Aorta (tissue), 5 donors: ENCODE results near the gene DNMT3A. TPM values are rescaled to one million over a fixed set of nuclear protein-coding genes. Genes with fewer than 3 reads are reported as not detected.
A peak's percentile ranks its signal among the peaks of the same experiment; 100 is the strongest.

Experiments used
- ATAC-seq: fragments of 200-7000 bp; cut with Tn5 transposase; one replicate; pipeline ENCODE4 v1.9.1; 2022; ENCODE audit warnings: moderate library complexity; ENCODE audit not compliant: low FRiP score
- DNase-seq, 2 donors: peaks; one replicate each; pipeline ENCODE4 v3.0.0-alpha.2; 2020
- H3K27ac ChIP-seq, 2 donors: one replicate each; pipeline ENCODE4 v1.5.1; 2013; ENCODE audit warnings: low read length in 2 of 2, mild to moderate bottlenecking in 2 of 2, moderate library complexity in 2 of 2, control low read depth in 1 of 2, inconsistent platforms in 1 of 2, low read depth in 1 of 2
- H3K27me3 ChIP-seq, 2 donors: one replicate each; pipeline ENCODE4 v1.6.1; 2013; ENCODE audit warnings: control low read depth in 1 of 2, low read length in 1 of 2, mild to moderate bottlenecking in 1 of 2, moderate library complexity in 1 of 2; ENCODE audit not compliant: insufficient read depth in 2 of 2, control insufficient read depth in 1 of 2
- H3K36me3 ChIP-seq, 2 donors: one replicate each; pipeline ENCODE4 v1.6.1; 2013; ENCODE audit warnings: control low read depth in 1 of 2, low read length in 1 of 2, mild to moderate bottlenecking in 1 of 2; ENCODE audit not compliant: insufficient read depth in 2 of 2, control insufficient read depth in 1 of 2
- H3K4me1 ChIP-seq, 2 donors: one replicate each; pipeline ENCODE4 v1.6.1; 2013; ENCODE audit warnings: low read length in 2 of 2, control low read depth in 1 of 2, mild to moderate bottlenecking in 1 of 2, moderate library complexity in 1 of 2; ENCODE audit not compliant: insufficient read depth in 2 of 2, control insufficient read depth in 1 of 2
- H3K4me3 ChIP-seq, 2 donors: one replicate each; pipeline ENCODE4 v1.5.1; 2013; ENCODE audit warnings: low read length in 2 of 2, control low read depth in 1 of 2, mild to moderate bottlenecking in 1 of 2
- H3K9me3 ChIP-seq: one replicate; pipeline ENCODE4 v1.6.1; 2013; ENCODE audit warnings: mild to moderate bottlenecking, low read length; ENCODE audit not compliant: control insufficient read depth
- WGBS, 2 donors: extraction: QIAGEN DNeasy Blood & Tissue Kit; methylation state at CpG; one replicate each; pipeline ENCODE4 v1.1.7; 2013; 5-methylcytosine and 5-hydroxymethylcytosine counted together
- intact Hi-C, 2 donors: fragments of 100-400 bp; cut with DNase I; formaldehyde crosslinking; loops; one replicate each; pipeline versions ENCODE4 v1.14.2 to v1.15.0; 2022
- polyA plus RNA-seq, 2 donors: library from polyadenylated mRNA; stranded (reverse); fragments of 200-250 nt; gene quantifications; one replicate each; pipeline ENCODE4 v1.2.3, GENCODE V29; 2013
- total RNA-seq, 2 donors: library from RNA; stranded (reverse); fragmentation: NEBNext Ultra II Directional; extraction: Animal tissue kit (Norgen Biotek cat#: 25700); gene quantifications; one replicate each; pipeline ENCODE4 v1.2.1, GENCODE V29; 2021
- donor health status: healthy with polysubstance abuse.
- donor health status: Bipolar disorder and iron deficiency.
- donor health status: DM: no; HTN: no; CAD: no.
- donor health status: DM: no; HTN: no; CAD: no.
- donor health status: DM: yes; HTN: yes; CAD: no.

The DNMT3A gene
- total and polyA plus RNA-seq, 4 donors, result 9.4 to 48.2 (median 22.0) TPM

DNA sequence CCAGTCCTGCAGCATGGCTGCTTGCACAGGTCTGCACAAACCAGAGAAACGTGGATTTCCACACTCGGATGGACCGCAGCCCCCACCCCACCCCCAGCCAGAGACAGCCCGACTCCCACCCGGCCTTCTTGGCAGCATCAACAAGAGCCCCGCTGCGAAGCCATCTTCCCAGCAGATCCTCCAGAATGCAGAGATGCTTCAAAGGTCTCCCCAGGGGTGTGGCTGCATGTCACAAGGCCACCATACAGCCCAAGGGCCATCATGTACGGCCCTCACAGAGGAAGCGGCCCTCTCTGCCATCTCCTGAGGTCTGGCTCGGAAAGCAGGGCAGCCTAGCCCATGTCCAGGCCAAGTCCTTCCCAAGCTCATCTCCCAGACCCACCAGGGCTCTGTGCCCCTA lies 11.5 kb downstream of the DNMT3A start:
- H3K4me3 ChIP-seq, result no peak overlapping the region
- no peaks in the 10 kb centered on the region for H3K36me3 ChIP-seq
- ATAC-seq (no peak), DNase-seq (peak in 1 of 2 donors; percentile 26)
- H3K9me3 ChIP-seq, result no peaks in the 10 kb centered on the region
- intact Hi-C loops, result no loop called here
- no peaks in the 10 kb centered on the region for H3K27me3 ChIP-seq
- 83 to 85% methylated on average over 10 of the region's 10 CpGs for WGBS, 2 donors
- H3K27ac ChIP-seq, result no peak overlapping the region
- no peaks in the 10 kb centered on the region for H3K4me1 ChIP-seq

DNA sequence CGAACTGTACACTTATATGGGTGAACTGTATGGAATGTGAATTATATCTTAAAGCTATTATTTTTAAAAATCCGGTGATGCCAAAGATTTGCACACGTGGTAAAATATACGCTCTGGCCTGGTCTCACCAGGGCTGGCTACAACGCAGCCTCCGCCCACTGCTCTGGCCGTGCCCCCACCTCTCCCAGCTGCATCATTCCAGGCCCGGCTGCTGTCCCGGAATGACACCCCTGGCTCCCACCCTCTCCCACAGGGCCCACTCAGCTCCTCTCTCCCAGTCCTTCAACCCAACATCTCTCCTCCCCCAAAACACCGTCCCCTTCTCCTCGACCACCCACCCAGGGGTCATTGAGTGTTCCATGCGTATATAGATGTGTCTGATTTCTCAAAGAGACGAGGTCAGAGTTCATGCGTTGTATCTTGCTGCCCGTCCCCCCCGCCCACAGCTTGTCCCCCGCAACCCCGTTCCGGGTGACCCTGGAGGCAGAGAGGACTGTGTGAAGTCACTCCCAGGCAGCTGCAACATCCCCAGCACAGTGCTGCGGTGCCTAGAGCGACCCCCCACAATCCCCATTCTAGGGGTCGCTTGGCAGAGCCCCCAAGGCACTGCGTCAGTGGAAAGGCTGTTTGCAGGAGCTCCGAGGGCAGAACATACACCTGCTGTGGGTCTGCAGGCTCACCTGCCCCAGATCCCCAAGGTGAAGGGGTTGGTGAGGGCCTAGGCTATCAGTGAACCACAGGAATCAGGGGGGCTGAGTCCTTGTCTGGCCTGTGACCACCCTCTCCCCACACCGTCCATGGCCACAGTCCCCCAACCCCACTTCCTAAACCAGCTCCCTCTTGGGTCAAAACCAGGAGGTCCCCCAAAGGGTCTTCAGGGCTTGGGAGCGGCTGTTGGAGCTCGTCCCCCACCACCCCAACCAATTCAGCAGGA lies 13.3 kb downstream of the DNMT3A start:
- intact Hi-C loops, result loop anchor here in 1 of 2 donors (5.0 kb wide), 1 partner anchor 36 kb away; no protein-coding TSS in a partner anchor
- Histone ChIP-seq H3K9me3 (no peaks in the 10 kb centered on the region), H3K4me3 (no peak overlapping the region), H3K27me3 (no peaks in the 10 kb centered on the region), H3K27ac (peak overlapping the region; percentile 7 to 38), H3K4me1 (no peaks in the 10 kb centered on the region), H3K36me3 (no peaks in the 10 kb centered on the region)
- DNase-seq (peak in 1 of 2 donors; percentile 26), ATAC-seq (no peak)
- 74 to 77% methylated on average over 27 of the region's 27 CpGs for WGBS, 2 donors

DNA sequence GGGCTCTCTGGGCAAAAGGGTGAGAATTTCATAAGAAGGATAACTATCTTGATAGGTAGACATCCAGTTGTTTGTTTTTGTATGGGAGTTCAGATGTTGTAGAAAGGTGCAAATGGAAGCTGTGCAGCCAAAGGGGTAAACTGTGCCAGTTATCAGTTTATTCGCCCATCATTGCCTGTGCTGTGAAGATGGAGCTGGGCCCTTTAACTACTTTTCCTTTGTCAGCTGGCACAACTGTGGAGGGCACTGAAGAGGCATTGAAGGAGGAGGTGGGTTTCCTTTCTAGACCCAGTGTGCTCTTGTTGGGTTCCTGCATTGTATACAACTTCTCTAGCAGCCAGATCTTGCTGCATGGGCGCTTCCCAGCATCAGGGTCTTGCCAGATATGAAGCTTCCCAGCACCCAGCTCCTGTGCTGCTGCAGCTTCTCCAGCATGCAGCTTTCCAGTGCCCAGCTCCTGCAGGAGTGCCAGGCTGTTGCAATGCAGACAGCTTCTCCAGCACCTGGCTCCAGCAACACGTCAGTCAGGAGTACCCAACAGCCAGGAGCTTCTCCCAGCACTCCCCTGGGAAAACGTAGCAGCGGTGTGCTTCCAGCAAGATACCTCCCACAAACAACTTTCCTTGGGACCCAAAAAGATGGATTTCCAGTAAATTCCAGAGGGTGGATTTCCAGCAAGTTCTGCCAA lies 15.3 kb downstream of the DNMT3A start:
- Histone ChIP-seq H3K27me3 (no peaks in the 10 kb centered on the region), H3K9me3 (no peaks in the 10 kb centered on the region), H3K27ac (no peak overlapping the region), H3K4me3 (no peak overlapping the region), H3K36me3 (no peaks in the 10 kb centered on the region), H3K4me1 (no peaks in the 10 kb centered on the region)
- no peak for ATAC-seq
- peak in 1 of 2 donors; percentile 34 for DNase-seq
- 97 to 99% methylated on average over 5 of the region's 5 CpGs for WGBS, 2 donors
- intact Hi-C loops, result loop anchor here in 1 of 2 donors (5.0 kb wide), 1 partner anchor 34 kb away; no protein-coding TSS in a partner anchor

DNA sequence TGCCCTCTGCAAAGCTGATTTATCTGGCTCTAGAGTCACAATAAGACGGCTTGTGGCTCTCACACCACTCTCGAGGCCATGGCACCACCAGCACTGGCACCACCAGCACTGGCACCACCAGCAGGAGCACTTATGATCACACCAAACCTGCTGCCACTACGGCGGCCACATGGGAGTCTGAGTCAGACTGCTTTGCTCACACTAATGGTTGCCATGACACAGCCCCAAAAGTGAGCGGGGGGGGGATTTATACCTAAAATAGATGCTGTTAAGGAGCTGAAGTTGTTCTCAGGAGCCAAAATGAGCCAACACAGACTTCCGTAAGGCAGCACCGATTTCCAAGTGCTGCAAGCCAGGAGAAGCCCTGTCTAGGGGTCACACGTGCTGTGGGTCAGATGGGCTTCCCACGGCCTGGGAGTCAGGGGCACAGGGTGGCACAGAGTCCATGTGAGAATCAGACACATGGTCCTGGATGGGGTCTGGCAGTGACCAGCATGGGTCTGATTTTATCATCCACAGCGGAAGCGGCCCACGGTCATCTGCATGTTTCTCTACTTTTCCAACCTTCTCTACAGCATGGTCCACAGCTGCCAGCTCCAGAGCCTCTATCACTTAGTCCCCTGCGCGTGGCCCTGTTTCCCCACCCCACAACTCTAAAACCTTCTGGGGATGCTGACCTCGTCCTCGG lies 16.7 kb downstream of the DNMT3A start:
- Histone ChIP-seq H3K36me3 (no peaks in the 10 kb centered on the region), H3K4me3 (no peak overlapping the region), H3K27me3 (no peaks in the 10 kb centered on the region), H3K27ac (peak overlapping the region in 1 of 2 donors; percentile 54), H3K4me1 (no peaks in the 10 kb centered on the region), H3K9me3 (no peaks in the 10 kb centered on the region)
- DNase-seq (peak; percentile 91 to 92), ATAC-seq (peak; percentile 89)
- intact Hi-C loops, result loop anchor here in 1 of 2 donors (5.0 kb wide), 2 partner anchors 33 to 48 kb away; no protein-coding TSS in a partner anchor
- 5 to 9% methylated on average over 16 of the region's 16 CpGs for WGBS, 2 donors

DNA sequence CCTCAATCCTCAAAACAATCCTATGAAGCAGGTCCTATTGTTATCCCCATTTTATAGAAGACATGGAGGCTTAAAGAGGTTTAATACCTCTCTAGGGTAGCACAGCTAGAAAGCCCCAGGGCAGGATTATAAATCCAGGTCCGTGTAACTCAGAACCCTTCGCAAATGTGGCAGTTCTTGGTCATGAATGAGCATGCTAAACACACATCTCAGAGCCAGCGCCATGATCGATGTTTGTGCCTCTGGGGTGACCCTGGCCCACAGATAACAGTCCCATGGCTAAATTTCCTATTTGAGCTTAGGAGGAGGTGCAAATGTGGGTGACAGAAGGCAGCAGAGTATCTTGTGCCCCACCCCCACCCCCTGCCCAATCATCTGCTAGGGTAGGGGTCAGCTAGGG lies 17.5 kb downstream of the DNMT3A start:
- peak overlapping the region in 1 of 2 donors; percentile 29 for H3K27ac ChIP-seq
- H3K4me3 ChIP-seq, result no peak overlapping the region
- intact Hi-C loops, result loop anchor here in 1 of 2 donors (5.0 kb wide), 1 partner anchor 47 kb away; no protein-coding TSS in a partner anchor
- no peaks in the 10 kb centered on the region for H3K36me3 ChIP-seq
- no peaks in the 10 kb centered on the region for H3K9me3 ChIP-seq
- 76% methylated on average over 4 of the region's 4 CpGs for WGBS, 2 donors
- H3K27me3 ChIP-seq, result no peaks in the 10 kb centered on the region
- peak in 1 of 2 donors; percentile 25 for DNase-seq
- ATAC-seq, result no peak
- H3K4me1 ChIP-seq, result no peaks in the 10 kb centered on the region

DNA sequence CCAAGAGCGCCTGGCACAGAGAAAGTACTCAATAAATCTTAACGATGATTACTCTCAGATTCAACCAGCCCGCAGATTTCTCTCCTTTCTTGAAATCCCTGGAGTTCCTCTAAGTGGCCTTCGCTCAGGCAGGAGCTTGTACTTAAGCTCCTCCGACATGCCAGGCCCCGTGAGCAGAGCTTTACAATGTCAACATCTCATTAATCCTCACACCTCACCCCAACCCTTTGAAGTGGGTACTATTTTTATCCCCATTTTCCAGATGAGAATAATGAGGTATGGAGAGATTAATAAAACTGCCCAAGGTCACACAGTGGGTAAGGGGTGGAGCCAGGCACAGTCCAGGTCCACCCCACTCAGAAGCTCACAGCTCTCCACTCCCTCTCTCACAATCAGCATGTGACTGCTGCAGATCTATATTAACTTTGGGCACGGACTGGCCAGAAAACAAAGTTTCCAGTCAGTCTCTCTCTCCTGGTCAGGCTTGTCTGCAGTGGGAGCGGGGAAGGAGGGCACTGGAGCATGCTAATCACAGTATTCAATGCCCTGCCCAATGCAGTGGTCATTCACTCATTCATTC lies 18.0 kb downstream of the DNMT3A start:
- WGBS, 2 donors, result 73 to 81% methylated on average over 8 of the region's 8 CpGs
- Histone ChIP-seq H3K9me3 (no peaks in the 10 kb centered on the region), H3K36me3 (no peaks in the 10 kb centered on the region), H3K27me3 (no peaks in the 10 kb centered on the region), H3K4me1 (no peaks in the 10 kb centered on the region), H3K27ac (no peak overlapping the region), H3K4me3 (no peak overlapping the region)
- intact Hi-C loops, result loop anchor here in 1 of 2 donors (5.0 kb wide), 1 partner anchor 46 kb away; no protein-coding TSS in a partner anchor
- ATAC-seq, result no peak
- no peak for DNase-seq

DNA sequence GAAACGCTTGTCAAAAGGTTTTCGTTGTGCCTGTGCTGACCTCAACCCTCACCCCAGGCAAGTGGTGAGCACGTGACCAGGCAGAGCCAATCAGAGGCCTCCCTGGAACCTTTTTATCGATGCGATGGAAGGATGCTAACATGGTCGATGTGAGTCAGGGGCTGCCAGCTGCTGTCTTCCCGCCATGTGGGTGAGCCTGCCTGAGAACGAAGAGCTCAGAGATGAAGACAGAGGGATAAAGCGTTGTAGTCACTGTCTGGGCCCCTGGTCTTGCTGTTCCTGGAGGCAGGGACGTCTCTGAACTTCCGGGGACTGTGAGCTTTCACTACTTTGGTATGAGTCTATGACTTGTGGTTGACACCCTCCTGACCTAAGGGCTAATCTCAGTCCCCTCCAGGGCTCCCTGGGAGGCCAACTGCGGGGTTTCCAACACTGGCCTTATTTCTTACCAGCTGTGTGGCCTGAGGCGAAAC lies 18.6 kb downstream of the DNMT3A start:
- H3K27ac ChIP-seq, result no peak overlapping the region
- H3K27me3 ChIP-seq, result no peaks in the 10 kb centered on the region
- intact Hi-C loops, result loop anchor here in 1 of 2 donors (5.0 kb wide), 1 partner anchor 46 kb away; no protein-coding TSS in a partner anchor
- no peak overlapping the region for H3K4me3 ChIP-seq
- peak; percentile 40 to 66 for DNase-seq
- H3K4me1 ChIP-seq, result no peaks in the 10 kb centered on the region
- WGBS, 2 donors, result 80 to 82% methylated on average over 13 of the region's 13 CpGs
- no peaks in the 10 kb centered on the region for H3K9me3 ChIP-seq
- no peaks in the 10 kb centered on the region for H3K36me3 ChIP-seq
- no peak for ATAC-seq

DNA sequence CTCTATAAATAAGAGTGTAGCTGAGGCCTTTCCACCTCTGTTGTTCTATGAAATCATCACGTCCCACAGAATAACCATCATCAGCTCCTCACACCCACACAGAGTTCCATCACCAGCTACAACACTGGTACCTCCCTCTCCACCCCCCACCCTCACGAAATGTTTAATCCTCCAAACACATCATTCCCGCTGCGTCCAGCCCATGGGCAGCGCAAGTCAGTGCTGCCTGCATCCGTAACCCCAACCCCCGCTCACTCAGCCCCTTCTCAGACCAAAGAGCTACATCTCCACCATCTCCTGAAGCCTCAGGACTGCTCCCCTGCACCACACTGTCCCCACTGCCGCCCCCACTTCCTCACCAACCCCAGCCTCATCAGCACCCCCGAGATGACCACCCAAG lies 19.4 kb downstream of the DNMT3A start:
- no peaks in the 10 kb centered on the region for H3K27me3 ChIP-seq
- 83 to 92% methylated on average over 9 of the region's 9 CpGs for WGBS, 2 donors
- peak in 1 of 2 donors; percentile 62 for DNase-seq
- intact Hi-C loops, result loop anchor here in 1 of 2 donors (5.0 kb wide), 1 partner anchor 45 kb away; no protein-coding TSS in a partner anchor
- H3K9me3 ChIP-seq, result no peaks in the 10 kb centered on the region
- H3K4me3 ChIP-seq, result no peak overlapping the region
- ATAC-seq, result no peak
- H3K4me1 ChIP-seq, result no peaks in the 10 kb centered on the region
- no peaks in the 10 kb centered on the region for H3K36me3 ChIP-seq
- no peak overlapping the region for H3K27ac ChIP-seq
